ENCODE results near the gene SUN5.

The SUN5 gene

DNA sequence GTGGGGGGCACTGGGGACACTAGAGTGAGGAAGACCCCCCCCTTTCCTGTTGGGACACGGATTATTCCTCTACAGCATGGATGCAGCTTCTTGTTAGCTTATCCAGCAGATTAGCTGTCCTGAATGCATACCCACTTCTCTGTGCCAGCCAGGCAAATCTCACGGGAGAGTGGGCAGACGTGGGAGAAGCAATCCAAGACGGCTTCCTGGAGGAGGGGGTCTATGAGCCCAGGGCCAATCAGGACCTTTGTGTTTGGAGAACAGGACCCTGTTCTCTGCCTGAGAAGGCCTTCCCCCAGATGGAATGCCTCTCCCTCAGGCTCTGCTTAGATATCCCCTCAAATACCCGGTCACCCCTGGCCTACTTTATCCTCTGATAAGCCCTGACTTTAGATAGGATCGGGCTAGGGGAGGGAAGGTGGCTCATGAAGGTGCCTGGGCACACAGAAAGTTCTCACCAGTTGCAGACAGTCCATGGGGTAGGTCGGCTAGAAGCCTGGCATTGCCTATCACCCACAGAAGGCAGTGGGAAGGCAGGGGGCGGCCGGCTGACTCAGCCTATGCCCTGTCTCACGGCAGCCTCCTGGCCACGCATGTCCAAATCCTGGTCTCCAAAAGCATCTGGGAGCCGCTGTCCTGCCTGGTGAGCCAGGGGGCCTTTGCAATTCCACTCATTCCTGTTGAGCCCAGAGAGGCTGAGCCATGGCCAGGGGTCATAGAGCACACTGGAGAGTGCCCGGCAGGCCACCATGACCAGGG lies 34.7 kb downstream of the SUN5 start:
- Histone ChIP-seq H3K9ac (ENCODE audit: low read depth in 1 of 2, low read length in 2 of 2) (no peak overlapping the region), H3K27me3 (ENCODE audit: control insufficient read depth in 2 of 2, insufficient read depth in 2 of 2, low read length in 2 of 2) (no peaks in the 10 kb centered on the region), H3K4me3 (ENCODE audit: low read length in 2 of 2) (no peak overlapping the region), H3K36me3 (ENCODE audit: control insufficient read depth in 2 of 2, insufficient read depth in 2 of 2, low read length in 2 of 2) (no peaks in the 10 kb centered on the region), H3K4me1 (ENCODE audit: control insufficient read depth in 2 of 2, insufficient read depth in 2 of 2, low read length in 2 of 2) (peaks cover 5 to 18% of the 10 kb centered on the region in 2 donors), H3K27ac (ENCODE audit: low read depth in 2 of 2, low read length in 2 of 2) (no peak overlapping the region), H3K9me3 (ENCODE audit: control insufficient read depth in 2 of 2, low read length in 2 of 2) (no peaks in the 10 kb centered on the region)

DNA sequence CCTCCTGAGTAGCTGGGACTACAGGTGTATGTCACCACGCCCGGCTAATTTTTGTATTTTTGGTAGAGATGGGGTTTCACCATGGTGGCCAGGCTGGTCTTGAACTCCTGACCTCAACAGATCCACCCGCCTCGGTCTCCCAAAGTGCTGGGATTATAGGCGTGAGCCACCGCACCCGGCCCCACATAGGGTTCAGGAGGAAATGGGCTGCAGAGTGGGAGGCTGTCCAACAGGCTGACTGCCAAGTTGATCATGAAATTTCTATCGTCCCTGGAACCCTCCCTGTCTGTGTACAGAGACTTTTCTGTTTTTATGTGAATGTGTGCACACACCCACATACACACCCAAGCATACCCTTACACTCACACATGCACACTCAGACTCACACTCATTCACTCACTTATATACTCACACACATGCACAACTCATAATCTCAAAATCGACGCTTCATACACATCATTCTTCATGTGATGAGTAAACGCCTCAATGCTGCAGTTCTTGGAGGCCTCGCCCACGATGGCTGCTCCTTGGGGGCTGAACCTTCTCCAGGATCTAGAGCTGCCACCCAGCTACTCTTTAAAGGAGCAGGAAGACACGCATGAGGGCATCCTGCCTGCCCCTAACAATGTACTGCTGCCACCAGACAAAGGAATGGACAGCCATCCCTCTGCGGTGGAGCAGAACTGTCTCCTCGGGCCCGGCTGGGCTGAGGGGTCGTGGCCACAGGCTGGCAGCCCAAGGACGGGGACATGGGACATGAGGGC lies 35.6 kb downstream of the SUN5 start:
- Histone ChIP-seq H3K27me3 (ENCODE audit: control insufficient read depth in 2 of 2, insufficient read depth in 2 of 2, low read length in 2 of 2) (no peaks in the 10 kb centered on the region), H3K27ac (ENCODE audit: low read depth in 2 of 2, low read length in 2 of 2) (no peak overlapping the region), H3K9me3 (ENCODE audit: control insufficient read depth in 2 of 2, low read length in 2 of 2) (no peaks in the 10 kb centered on the region), H3K4me3 (ENCODE audit: low read length in 2 of 2) (no peak overlapping the region), H3K4me1 (ENCODE audit: control insufficient read depth in 2 of 2, insufficient read depth in 2 of 2, low read length in 2 of 2) (peaks cover 5 to 18% of the 10 kb centered on the region in 2 donors), H3K9ac (ENCODE audit: low read depth in 1 of 2, low read length in 2 of 2) (no peak overlapping the region), H3K36me3 (ENCODE audit: control insufficient read depth in 2 of 2, insufficient read depth in 2 of 2, low read length in 2 of 2) (no peaks in the 10 kb centered on the region)

DNA sequence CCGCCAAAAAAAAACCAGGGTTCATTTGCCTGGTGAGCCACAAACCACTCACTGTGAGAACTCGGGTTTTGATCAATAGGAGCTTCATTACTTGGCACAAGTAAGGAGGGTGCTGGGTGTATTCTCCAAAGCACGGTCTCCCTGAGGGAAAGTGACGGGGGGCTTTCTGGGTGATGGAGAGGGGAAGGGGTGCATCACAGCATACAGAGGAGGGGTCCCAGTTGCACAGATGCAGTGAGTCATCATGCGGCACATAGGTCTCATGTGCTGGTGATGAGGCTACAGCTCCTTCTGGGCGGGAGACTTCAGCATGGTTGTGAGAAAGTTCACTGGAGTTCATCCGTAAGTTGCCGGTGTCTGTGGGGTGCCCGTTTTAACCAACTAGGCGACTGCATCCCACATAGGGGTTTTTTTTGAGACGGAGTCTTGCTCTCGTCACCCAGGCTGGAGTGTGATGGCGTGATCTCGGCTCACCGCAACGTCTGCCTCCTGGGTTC lies 36.2 kb downstream of the SUN5 start:
- Histone ChIP-seq H3K27me3 (ENCODE audit: control insufficient read depth in 2 of 2, insufficient read depth in 2 of 2, low read length in 2 of 2) (no peaks in the 10 kb centered on the region), H3K4me3 (ENCODE audit: low read length in 2 of 2) (no peak overlapping the region), H3K9ac (ENCODE audit: low read depth in 1 of 2, low read length in 2 of 2) (no peak overlapping the region), H3K36me3 (ENCODE audit: control insufficient read depth in 2 of 2, insufficient read depth in 2 of 2, low read length in 2 of 2) (no peaks in the 10 kb centered on the region), H3K4me1 (ENCODE audit: control insufficient read depth in 2 of 2, insufficient read depth in 2 of 2, low read length in 2 of 2) (peaks cover 5 to 18% of the 10 kb centered on the region in 2 donors), H3K27ac (ENCODE audit: low read depth in 2 of 2, low read length in 2 of 2) (peak overlapping the region in 1 of 2 donors; percentile 61), H3K9me3 (ENCODE audit: control insufficient read depth in 2 of 2, low read length in 2 of 2) (no peaks in the 10 kb centered on the region)

DNA sequence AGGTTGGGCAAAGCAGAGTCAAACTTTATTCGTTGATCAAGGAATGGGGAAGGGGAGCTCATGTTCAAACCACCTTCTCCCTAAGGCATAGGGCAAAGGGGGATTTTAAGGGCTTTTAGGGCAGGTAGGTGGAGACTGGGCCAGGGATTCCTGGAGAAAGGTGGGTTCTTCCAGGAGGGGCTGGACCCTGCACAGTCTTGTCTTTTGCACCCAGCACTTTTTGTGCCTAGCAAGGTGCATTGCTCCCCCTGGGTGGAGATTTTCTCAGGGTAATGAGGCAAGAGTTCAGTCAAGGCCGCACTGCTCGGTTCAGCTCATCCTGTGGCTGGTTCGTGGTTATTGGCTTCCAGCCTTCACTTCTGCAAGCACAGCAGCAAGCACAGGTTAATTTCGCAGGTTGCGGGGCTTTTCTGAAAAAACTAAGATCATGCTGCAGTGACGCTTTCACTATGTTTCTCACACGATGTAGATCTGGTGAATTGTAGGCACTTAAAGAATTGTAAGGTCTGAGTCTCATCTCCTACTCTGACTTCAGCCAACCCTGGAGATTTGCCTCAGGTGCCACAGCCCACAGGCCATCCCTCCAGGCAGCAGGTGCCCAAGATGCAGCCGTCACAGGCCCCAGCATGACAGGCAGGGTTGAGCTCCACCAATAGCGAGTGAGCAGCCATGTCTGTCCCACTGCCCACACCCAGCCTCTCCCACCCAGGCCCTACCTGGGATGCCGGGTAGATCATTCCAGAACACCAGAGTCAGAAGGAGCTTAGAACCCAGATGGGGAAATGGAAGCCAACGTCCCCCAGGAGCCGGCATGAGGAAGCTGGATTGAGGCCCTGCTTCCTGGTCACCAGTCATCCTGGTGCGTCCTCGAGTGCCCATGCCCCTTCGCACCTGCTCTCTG lies 37.1 kb downstream of the SUN5 start:
- Histone ChIP-seq H3K9me3 (ENCODE audit: control insufficient read depth in 2 of 2, low read length in 2 of 2) (no peaks in the 10 kb centered on the region), H3K4me3 (ENCODE audit: low read length in 2 of 2) (no peak overlapping the region), H3K27me3 (ENCODE audit: control insufficient read depth in 2 of 2, insufficient read depth in 2 of 2, low read length in 2 of 2) (no peaks in the 10 kb centered on the region), H3K4me1 (ENCODE audit: control insufficient read depth in 2 of 2, insufficient read depth in 2 of 2, low read length in 2 of 2) (peaks cover 0 to 12% of the 10 kb centered on the region in 2 donors), H3K36me3 (ENCODE audit: control insufficient read depth in 2 of 2, insufficient read depth in 2 of 2, low read length in 2 of 2) (no peaks in the 10 kb centered on the region), H3K27ac (ENCODE audit: low read depth in 2 of 2, low read length in 2 of 2) (peak overlapping the region in 1 of 2 donors; percentile 61), H3K9ac (ENCODE audit: low read depth in 1 of 2, low read length in 2 of 2) (no peak overlapping the region)

DNA sequence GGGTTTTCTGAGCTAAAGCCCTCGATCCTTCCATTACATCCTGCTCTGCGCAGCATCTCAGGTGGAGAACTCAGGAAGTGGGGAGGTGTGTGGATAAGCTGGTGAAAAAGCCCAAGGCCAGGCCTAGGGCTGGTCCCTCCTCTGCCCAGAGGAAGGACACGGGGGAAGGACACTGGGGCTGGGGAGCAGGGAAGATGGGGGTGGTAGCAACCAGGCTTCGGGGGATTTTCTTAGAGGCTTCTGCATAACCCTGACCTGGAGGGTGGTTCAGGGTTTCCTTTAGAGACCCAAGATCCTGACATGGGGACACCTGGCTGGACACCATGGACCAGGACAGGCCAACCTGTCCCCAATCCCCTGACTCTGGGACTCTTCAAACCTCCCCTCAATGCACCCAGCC lies 37.9 kb downstream of the SUN5 start:
- Histone ChIP-seq H3K27ac (ENCODE audit: low read depth in 2 of 2, low read length in 2 of 2) (no peak overlapping the region), H3K4me3 (ENCODE audit: low read length in 2 of 2) (no peak overlapping the region), H3K4me1 (ENCODE audit: control insufficient read depth in 2 of 2, insufficient read depth in 2 of 2, low read length in 2 of 2) (peaks cover 0 to 12% of the 10 kb centered on the region in 2 donors), H3K27me3 (ENCODE audit: control insufficient read depth in 2 of 2, insufficient read depth in 2 of 2, low read length in 2 of 2) (no peaks in the 10 kb centered on the region), H3K9ac (ENCODE audit: low read depth in 1 of 2, low read length in 2 of 2) (no peak overlapping the region), H3K9me3 (ENCODE audit: control insufficient read depth in 2 of 2, low read length in 2 of 2) (no peaks in the 10 kb centered on the region), H3K36me3 (ENCODE audit: control insufficient read depth in 2 of 2, insufficient read depth in 2 of 2, low read length in 2 of 2) (no peaks in the 10 kb centered on the region)

DNA sequence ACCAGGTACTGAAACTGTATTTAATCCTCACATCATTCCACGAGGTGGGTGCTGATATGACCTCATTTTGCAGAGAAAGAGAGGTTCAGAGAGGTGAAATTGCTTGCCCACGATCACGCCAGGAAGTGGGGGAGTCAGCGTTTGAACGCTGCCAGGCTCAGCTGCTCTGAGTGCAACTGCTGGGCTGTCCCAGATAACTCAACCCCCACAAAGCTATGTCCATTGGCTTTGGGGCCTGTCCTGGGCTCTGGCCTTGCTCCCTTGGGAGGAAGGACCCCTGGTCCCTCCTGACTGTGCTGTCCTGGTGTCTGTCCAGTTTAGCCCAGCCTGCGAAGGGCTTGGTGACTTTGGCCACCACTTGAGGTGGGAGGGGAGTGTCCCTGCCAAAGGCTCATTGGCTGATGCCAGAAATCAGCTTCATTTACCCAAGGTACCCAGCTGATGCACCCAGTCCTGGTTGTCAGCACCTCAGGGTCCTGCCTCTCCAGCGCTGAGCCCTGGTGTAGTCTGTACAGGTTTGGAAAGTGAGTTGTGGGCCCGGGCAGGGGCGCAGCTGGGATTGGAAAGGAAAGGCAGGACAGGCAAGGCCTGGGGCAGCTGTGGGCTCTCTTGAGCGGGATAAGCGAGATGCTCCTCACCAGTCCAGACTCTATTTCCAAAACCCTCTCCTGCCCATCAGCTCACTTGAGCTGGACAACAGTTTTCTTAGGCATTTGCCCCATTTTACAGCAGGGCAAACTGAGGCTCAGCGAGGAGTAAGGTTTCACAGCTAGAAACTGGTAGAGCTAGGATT lies 38.5 kb downstream of the SUN5 start:
- Histone ChIP-seq H3K9me3 (ENCODE audit: control insufficient read depth in 2 of 2, low read length in 2 of 2) (no peaks in the 10 kb centered on the region), H3K4me1 (ENCODE audit: control insufficient read depth in 2 of 2, insufficient read depth in 2 of 2, low read length in 2 of 2) (peaks cover 0 to 12% of the 10 kb centered on the region in 2 donors), H3K27me3 (ENCODE audit: control insufficient read depth in 2 of 2, insufficient read depth in 2 of 2, low read length in 2 of 2) (no peaks in the 10 kb centered on the region), H3K9ac (ENCODE audit: low read depth in 1 of 2, low read length in 2 of 2) (no peak overlapping the region), H3K36me3 (ENCODE audit: control insufficient read depth in 2 of 2, insufficient read depth in 2 of 2, low read length in 2 of 2) (no peaks in the 10 kb centered on the region), H3K4me3 (ENCODE audit: low read length in 2 of 2) (no peak overlapping the region), H3K27ac (ENCODE audit: low read depth in 2 of 2, low read length in 2 of 2) (no peak overlapping the region)

DNA sequence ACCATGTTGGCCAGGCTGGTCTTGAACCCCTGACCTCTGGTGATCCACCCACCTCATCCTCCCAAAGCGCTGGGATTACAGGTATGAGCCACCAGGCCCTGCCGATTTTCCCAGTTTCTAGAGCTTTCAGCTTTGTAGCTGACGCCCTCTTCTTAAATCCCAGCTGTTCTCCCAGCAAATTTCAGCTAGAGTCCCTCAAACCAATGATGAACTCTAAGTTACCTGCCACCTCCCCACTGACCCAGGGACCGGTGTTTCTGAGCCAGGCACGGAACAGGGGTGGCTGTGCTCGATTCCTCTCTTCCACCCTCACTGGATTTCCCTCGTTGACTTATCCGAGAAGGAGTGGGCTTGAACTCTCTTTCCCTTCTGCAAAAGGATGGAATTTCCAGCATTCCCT lies 39.1 kb downstream of the SUN5 start:
- Histone ChIP-seq H3K4me3 (ENCODE audit: low read length in 2 of 2) (no peak overlapping the region), H3K9me3 (ENCODE audit: control insufficient read depth in 2 of 2, low read length in 2 of 2) (no peaks in the 10 kb centered on the region), H3K27ac (ENCODE audit: low read depth in 2 of 2, low read length in 2 of 2) (no peak overlapping the region)

DNA sequence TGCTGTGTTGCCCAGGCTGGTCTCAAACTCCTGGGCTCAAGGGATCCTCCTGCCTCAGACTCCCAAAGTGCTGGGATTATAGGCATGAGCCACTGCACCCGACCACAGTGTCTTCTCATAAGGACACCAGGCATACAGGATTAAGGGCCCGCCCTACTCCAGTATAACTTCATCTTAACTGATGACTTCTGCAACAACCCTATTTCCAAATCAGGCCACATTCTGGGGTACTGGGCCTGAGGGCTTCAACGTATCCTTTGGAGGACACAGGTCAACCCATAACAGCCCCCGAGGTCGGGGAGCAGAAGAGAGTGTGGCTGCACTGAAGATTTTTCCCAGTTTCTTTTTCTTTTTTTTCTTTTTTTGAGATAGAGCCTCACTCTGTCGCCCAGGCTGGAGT lies 39.7 kb downstream of the SUN5 start:
- no peaks in the 10 kb centered on the region for H3K36me3 ChIP-seq (ENCODE audit: control insufficient read depth in 2 of 2, insufficient read depth in 2 of 2, low read length in 2 of 2)
- no peak overlapping the region for H3K9ac ChIP-seq (ENCODE audit: low read depth in 1 of 2, low read length in 2 of 2)
- H3K4me1 ChIP-seq (ENCODE audit: control insufficient read depth in 2 of 2, insufficient read depth in 2 of 2, low read length in 2 of 2), result peaks cover 0 to 5% of the 10 kb centered on the region in 2 donors

More for the DNA sequence above, 39.1 kb downstream of the SUN5 start:
- peaks cover 0 to 7% of the 10 kb centered on the region in 2 donors for H3K4me1 ChIP-seq (ENCODE audit: control insufficient read depth in 2 of 2, insufficient read depth in 2 of 2, low read length in 2 of 2)
- no peak overlapping the region for H3K9ac ChIP-seq (ENCODE audit: low read depth in 1 of 2, low read length in 2 of 2)
- no peaks in the 10 kb centered on the region for H3K27me3 ChIP-seq (ENCODE audit: control insufficient read depth in 2 of 2, insufficient read depth in 2 of 2, low read length in 2 of 2)
- H3K36me3 ChIP-seq (ENCODE audit: control insufficient read depth in 2 of 2, insufficient read depth in 2 of 2, low read length in 2 of 2), result no peaks in the 10 kb centered on the region

DNA sequence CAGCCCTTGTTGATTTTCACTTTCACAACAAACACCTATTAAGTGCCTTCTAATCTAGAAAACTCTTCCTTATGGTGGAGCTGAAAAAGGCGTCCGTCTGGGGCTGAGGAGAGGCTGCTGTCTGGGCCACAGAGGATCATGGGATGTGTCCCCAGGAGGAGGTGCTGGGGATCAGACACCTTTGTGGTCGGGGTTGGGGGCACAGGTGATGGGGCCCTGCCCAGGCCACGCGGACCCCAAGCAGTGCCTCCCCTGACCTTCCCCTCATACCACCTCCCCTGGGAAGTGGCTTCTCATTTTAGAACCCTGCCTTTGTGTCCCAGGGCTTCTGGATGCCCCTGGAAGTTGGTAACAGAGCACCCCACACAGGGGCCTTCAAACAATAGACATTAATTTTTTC lies 41.1 kb downstream of the SUN5 start:
- Histone ChIP-seq H3K9ac (ENCODE audit: low read depth in 1 of 2, low read length in 2 of 2) (no peak overlapping the region), H3K27me3 (ENCODE audit: control insufficient read depth in 2 of 2, insufficient read depth in 2 of 2, low read length in 2 of 2) (no peaks in the 10 kb centered on the region), H3K4me3 (ENCODE audit: low read length in 2 of 2) (no peak overlapping the region), H3K9me3 (ENCODE audit: control insufficient read depth in 2 of 2, low read length in 2 of 2) (no peaks in the 10 kb centered on the region), H3K27ac (ENCODE audit: low read depth in 2 of 2, low read length in 2 of 2) (no peak overlapping the region), H3K4me1 (ENCODE audit: control insufficient read depth in 2 of 2, insufficient read depth in 2 of 2, low read length in 2 of 2) (peaks cover 0 to 2% of the 10 kb centered on the region in 2 donors), H3K36me3 (ENCODE audit: control insufficient read depth in 2 of 2, insufficient read depth in 2 of 2, low read length in 2 of 2) (no peaks in the 10 kb centered on the region)

More for the DNA sequence above, 39.7 kb downstream of the SUN5 start:
- Histone ChIP-seq H3K27ac (ENCODE audit: low read depth in 2 of 2, low read length in 2 of 2) (no peak overlapping the region), H3K27me3 (ENCODE audit: control insufficient read depth in 2 of 2, insufficient read depth in 2 of 2, low read length in 2 of 2) (no peaks in the 10 kb centered on the region), H3K9me3 (ENCODE audit: control insufficient read depth in 2 of 2, low read length in 2 of 2) (no peaks in the 10 kb centered on the region), H3K4me3 (ENCODE audit: low read length in 2 of 2) (no peak overlapping the region)
